Endothelial cell (in vitro differentiated cells): ENCODE results near the gene RPL15. TPM values are rescaled to one million over a fixed set of nuclear protein-coding genes. Genes with fewer than 3 reads are reported as not detected.

Source experiments
- DNase-seq: peaks from one replicate; pipeline ENCODE4 v3.0.0; 2021; ENCODE audit warnings: low spot score
- H3K27ac Mint-ChIP-seq: one replicate; pipeline ENCODE4 v1.8.0; 2021; ENCODE audit warnings: mixed read lengths, inconsistent platforms; ENCODE audit not compliant: unreplicated experiment
- H3K27me3 Mint-ChIP-seq: one replicate; pipeline ENCODE4 v1.8.0; 2021; ENCODE audit warnings: mild to moderate bottlenecking, moderate library complexity, mixed read lengths, inconsistent platforms; ENCODE audit not compliant: unreplicated experiment
- H3K36me3 Mint-ChIP-seq: one replicate; pipeline ENCODE4 v1.8.0; 2021; ENCODE audit warnings: mild to moderate bottlenecking, low read depth, mixed read lengths, inconsistent platforms; ENCODE audit not compliant: unreplicated experiment
- H3K4me1 Mint-ChIP-seq: one replicate; pipeline ENCODE4 v1.8.0; 2021; ENCODE audit warnings: mild to moderate bottlenecking, mixed read lengths, inconsistent platforms; ENCODE audit not compliant: unreplicated experiment
- H3K4me3 Mint-ChIP-seq: one replicate; pipeline ENCODE4 v1.8.0; 2021; ENCODE audit warnings: mild to moderate bottlenecking, mixed read lengths, inconsistent platforms; ENCODE audit not compliant: unreplicated experiment
- H3K9me3 Mint-ChIP-seq: one replicate; pipeline ENCODE4 v1.8.0; 2021; ENCODE audit warnings: mixed read lengths, inconsistent platforms; ENCODE audit not compliant: unreplicated experiment
- CTCF ChIP-seq: fragments of 200-600 bp; sonication (generic); IDR thresholded peaks from one replicate; pipeline ENCODE4 v1.5.0; 2021; ENCODE audit warnings: antibody characterized with exemption; ENCODE audit not compliant: unreplicated experiment
- total RNA-seq: library from RNA; stranded (reverse); fragmentation: NEBNext Ultra II Directional; extraction: Animal tissue kit (Norgen Biotek cat#: 25700); gene quantifications from one replicate; pipeline ENCODE4 v1.2.1, GENCODE V29; 2021; ENCODE audit not compliant: unreplicated experiment

Gene RPL15
- total RNA-seq, 1 donor from 2014 or later, result 2,853 TPM

GRCh38 chr3:23959135-23959900 lies 42.4 kb downstream of the RPL15 start:
- no peak overlapping the region for H3K4me3 Mint-ChIP-seq

GRCh38 chr3:23960649-23961048 lies 43.7 kb downstream of the RPL15 start:
- H3K27me3 Mint-ChIP-seq, result peaks cover 3% of the 10 kb centered on the region
- no peaks in the 10 kb centered on the region for H3K4me1 Mint-ChIP-seq
- DNase-seq, result no peak
- H3K4me3 Mint-ChIP-seq, result no peak overlapping the region
- H3K27ac Mint-ChIP-seq, result no peak overlapping the region
- no peaks in the 10 kb centered on the region for H3K9me3 Mint-ChIP-seq
- no peak for TF ChIP-seq CTCF
- H3K36me3 Mint-ChIP-seq, result peaks cover 4% of the 10 kb centered on the region

More at GRCh38 chr3:23959135-23959900, 42.4 kb downstream of the RPL15 start:
- no peak overlapping the region for H3K27ac Mint-ChIP-seq
- H3K27me3 Mint-ChIP-seq, result peaks cover 3% of the 10 kb centered on the region
- no peak for TF ChIP-seq CTCF
- no peaks in the 10 kb centered on the region for H3K36me3 Mint-ChIP-seq
- no peak for DNase-seq
- no peaks in the 10 kb centered on the region for H3K9me3 Mint-ChIP-seq
- no peaks in the 10 kb centered on the region for H3K4me1 Mint-ChIP-seq

GRCh38 chr3:23961066-23961465 lies 44.1 kb downstream of the RPL15 start:
- Mint-ChIP-seq H3K27me3 (peaks cover 3% of the 10 kb centered on the region), H3K4me3 (no peak overlapping the region), H3K4me1 (no peaks in the 10 kb centered on the region), H3K9me3 (no peaks in the 10 kb centered on the region), H3K36me3 (peaks cover 4% of the 10 kb centered on the region), H3K27ac (no peak overlapping the region)
- no peak for DNase-seq
- no peak for TF ChIP-seq CTCF

- peaks cover 4% of the 10 kb centered on the region for H3K36me3 Mint-ChIP-seq
- H3K9me3 Mint-ChIP-seq, result no peaks in the 10 kb centered on the region
- H3K4me1 Mint-ChIP-seq, result no peaks in the 10 kb centered on the region
- no peak overlapping the region for H3K27ac Mint-ChIP-seq
- H3K4me3 Mint-ChIP-seq, result no peak overlapping the region
- no peak for DNase-seq
- TF ChIP-seq CTCF, result no peak
- H3K27me3 Mint-ChIP-seq, result peaks cover 3% of the 10 kb centered on the region
Observed at GRCh38 chr3:23961913-23962312, 45.0 kb downstream of the RPL15 start.

- H3K4me3 Mint-ChIP-seq, result no peak overlapping the region
- H3K4me1 Mint-ChIP-seq, result no peaks in the 10 kb centered on the region
- no peak overlapping the region for H3K27ac Mint-ChIP-seq
- DNase-seq, result no peak
- H3K27me3 Mint-ChIP-seq, result peaks cover 1% of the 10 kb centered on the region
- H3K36me3 Mint-ChIP-seq, result peaks cover 11% of the 10 kb centered on the region
- H3K9me3 Mint-ChIP-seq, result no peaks in the 10 kb centered on the region
- TF ChIP-seq CTCF, result no peak
Observed at GRCh38 chr3:23964537-23965235, 47.8 kb downstream of the RPL15 start.
